H1 (cell line): Measurements from ENCODE around the gene LRRC27. TPM values are rescaled to one million over a fixed set of nuclear protein-coding genes. Genes with fewer than 3 reads are reported as not detected.
A peak's percentile ranks its signal among the peaks of the same experiment; 100 is the strongest.

Source experiments
- CTCF ChIA-PET: fragments of 300-600 bp; sonication (Branson Sonifier 250); formaldehyde crosslinking; loops from one replicate; lab custom pipeline; 2021; ENCODE audit not compliant: partially characterized antibody; lab: Charles Lee
- POLR2A ChIA-PET: fragments of 300-600 bp; sonication (Branson Sonifier 250); formaldehyde crosslinking; loops from one replicate; lab custom pipeline; 2021; ENCODE audit warnings: inconsistent platforms; ENCODE audit not compliant: partially characterized antibody; lab: Charles Lee
- DNase-seq, 2 experiments: peaks; one replicate each; pipeline versions ENCODE4 v3.0.0 to v3.0.0-alpha.2; 2010 to 2022; ENCODE audit warnings: low spot score in 2 of 2, low read depth in 1 of 2, mixed read lengths in 1 of 2
- FAIRE-seq: peaks from 2 replicates; lab custom pipeline; 2011; peaks lifted over from hg19 to GRCh38; lab: Jason Lieb, UNC
- H2AFZ ChIP-seq: 2 replicates; pipeline ENCODE4 v1.8.1; 2012; ENCODE audit warnings: low read length, inconsistent platforms
- H2AK5ac ChIP-seq: 2 replicates; pipeline ENCODE4 v1.6.1; 2013; ENCODE audit warnings: low read depth, low read length
- H2BK120ac ChIP-seq: replicated peaks from 2 replicates; pipeline ENCODE3; 2013; ENCODE audit warnings: low read depth, low read length, inconsistent platforms
- H2BK12ac ChIP-seq: 2 replicates; pipeline ENCODE4 v1.6.1; 2013; ENCODE audit warnings: low read depth, low read length
- H2BK15ac ChIP-seq: 2 replicates; pipeline ENCODE4 v1.6.1; 2013; ENCODE audit warnings: low read length
- H2BK20ac ChIP-seq: 2 replicates; pipeline ENCODE4 v1.6.1; 2013; ENCODE audit warnings: low read length
- H2BK5ac ChIP-seq: 2 replicates; pipeline ENCODE4 v1.6.1; 2013; ENCODE audit warnings: low read depth, low read length
- H3K14ac ChIP-seq: 2 replicates; pipeline ENCODE4 v1.6.1; 2013; ENCODE audit warnings: inconsistent platforms; ENCODE audit not compliant: insufficient read length
- H3K18ac ChIP-seq: 2 replicates; pipeline ENCODE4 v1.6.1; 2013; ENCODE audit warnings: low read length; ENCODE audit errors: extremely low read depth
- H3K23ac ChIP-seq: 2 replicates; pipeline ENCODE4 v1.6.1; 2013; ENCODE audit warnings: inconsistent platforms; ENCODE audit not compliant: insufficient read length
- H3K23me2 ChIP-seq: 2 replicates; pipeline ENCODE4 v1.6.1; 2013; ENCODE audit warnings: low read depth, low read length
- H3K27ac ChIP-seq: 2 replicates; pipeline ENCODE4 v1.6.1; 2011; ENCODE audit warnings: low read depth, low read length, inconsistent platforms
- H3K27me3 ChIP-seq, 4 experiments: replicated peaks in 1 of 4; 1 replicate in 1 of 4; 2 replicates in 3 of 4; pipeline versions ENCODE4 v1.6.1 to v1.8.1; 2011 to 2013; ENCODE audit warnings: low read length in 3 of 4, mild to moderate bottlenecking in 3 of 4, inconsistent platforms in 2 of 4, mixed read lengths in 2 of 4, moderate library complexity in 1 of 4; ENCODE audit not compliant: control insufficient read depth in 3 of 4, insufficient read depth in 3 of 4; ENCODE audit errors: extremely low read depth in 1 of 4
- H3K36me3 ChIP-seq, 4 experiments: 2 replicates each; pipeline versions ENCODE4 v1.6.1 to v1.8.1; 2011 to 2013; ENCODE audit warnings: mild to moderate bottlenecking in 4 of 4, low read length in 3 of 4, moderate library complexity in 2 of 4, control low read depth in 1 of 4, inconsistent platforms in 1 of 4; ENCODE audit not compliant: insufficient read depth in 4 of 4, control insufficient read depth in 2 of 4
- H3K4ac ChIP-seq: replicated peaks from 2 replicates; pipeline ENCODE3; 2013; ENCODE audit warnings: low read length, low read depth, mixed read lengths, inconsistent platforms; ENCODE audit not compliant: insufficient read length
- H3K4me1 ChIP-seq, 4 experiments: replicated peaks in 1 of 4; 1 replicate in 1 of 4; 2 replicates in 3 of 4; pipeline versions ENCODE4 v1.6.1 to v1.8.1; 2011 to 2013; ENCODE audit warnings: low read length in 3 of 4, inconsistent platforms in 2 of 4, mixed read lengths in 1 of 4; ENCODE audit not compliant: insufficient read depth in 4 of 4, control insufficient read depth in 3 of 4
- H3K4me2 ChIP-seq, 2 experiments: 2 replicates each; pipeline versions ENCODE4 v1.6.1 to v1.8.1; 2011 to 2013; ENCODE audit warnings: low read depth in 2 of 2, low read length in 2 of 2, control low read depth in 1 of 2, inconsistent platforms in 1 of 2, mild to moderate bottlenecking in 1 of 2; ENCODE audit not compliant: insufficient read depth in 1 of 2
- H3K4me3 ChIP-seq, 4 experiments: fragments of 200-600, 300-600 bp in 1 of 4; sonication (generic), shearing (Covaris generic), sonication (Bioruptor Twin) in 1 of 4; 2 replicates each; pipeline versions ENCODE4 v1.5.1 to v1.8.1; 2011 to 2016; ENCODE audit warnings: low read length in 4 of 4, low read depth in 3 of 4, control low read depth in 2 of 4, inconsistent platforms in 2 of 4, mild to moderate bottlenecking in 2 of 4, mixed read lengths in 1 of 4, moderate library complexity in 1 of 4; ENCODE audit not compliant: insufficient read depth in 2 of 4; ENCODE audit errors: extremely low read depth in 1 of 4
- H3K56ac ChIP-seq: replicated peaks from 2 replicates; pipeline ENCODE3; 2013; ENCODE audit warnings: low read depth, mild to moderate bottlenecking, mixed read lengths, low read length, inconsistent platforms; ENCODE audit not compliant: insufficient read length
- H3K79me1 ChIP-seq: 2 replicates; pipeline ENCODE4 v1.6.1; 2013; ENCODE audit warnings: low read depth, low read length, control low read depth
- H3K79me2 ChIP-seq, 2 experiments: 2 replicates each; pipeline versions ENCODE4 v1.6.1 to v1.8.1; 2012 to 2013; ENCODE audit warnings: low read length in 2 of 2, mild to moderate bottlenecking in 2 of 2, inconsistent platforms in 1 of 2; ENCODE audit not compliant: insufficient read depth in 2 of 2, control insufficient read depth in 1 of 2
- H3K9ac ChIP-seq, 4 experiments: replicated peaks in 1 of 4; 1 replicate in 1 of 4; 2 replicates in 3 of 4; pipeline versions ENCODE4 v1.6.1 to v1.8.1; 2011 to 2013; ENCODE audit warnings: low read depth in 3 of 4, low read length in 3 of 4, control low read depth in 2 of 4, mild to moderate bottlenecking in 2 of 4, moderate library complexity in 2 of 4, inconsistent platforms in 1 of 4; ENCODE audit errors: extremely low read depth in 1 of 4
- H3K9me3 ChIP-seq, 2 experiments: 2 replicates each; pipeline versions ENCODE4 v1.6.1 to v1.8.1; 2012 to 2013; ENCODE audit warnings: mild to moderate bottlenecking in 2 of 2, moderate library complexity in 2 of 2, control low read depth in 1 of 2, inconsistent platforms in 1 of 2, low read depth in 1 of 2, low read length in 1 of 2, mixed read lengths in 1 of 2; ENCODE audit not compliant: insufficient read depth in 2 of 2
- H4K20me1 ChIP-seq, 2 experiments: replicated peaks in 1 of 2; 2 replicates each; pipeline versions ENCODE3 to v1.8.1; 2011 to 2013; ENCODE audit warnings: inconsistent platforms in 2 of 2, low read length in 2 of 2, mild to moderate bottlenecking in 1 of 2; ENCODE audit not compliant: insufficient read depth in 2 of 2, control insufficient read depth in 1 of 2
- H4K5ac ChIP-seq: 2 replicates; pipeline ENCODE4 v1.6.1; 2013; ENCODE audit warnings: low read length, low read depth, mixed read lengths, inconsistent platforms; ENCODE audit not compliant: insufficient read length
- H4K8ac ChIP-seq: 2 replicates; pipeline ENCODE4 v1.8.0; 2013; ENCODE audit warnings: mild to moderate bottlenecking, moderate library complexity, low read length, inconsistent platforms; ENCODE audit not compliant: insufficient read depth; ENCODE audit errors: extremely low read depth
- H4K91ac ChIP-seq: replicated peaks from 2 replicates; pipeline ENCODE3; 2013; ENCODE audit warnings: low read length, mixed read lengths, inconsistent platforms; ENCODE audit not compliant: insufficient read length
- E2F6 ChIP-seq: IDR thresholded peaks from 2 replicates; pipeline ENCODE4 v1.6.1; 2012; ENCODE audit warnings: inconsistent platforms
- POLR2A ChIP-seq, 2 experiments: IDR thresholded peaks; 1 replicate in 1 of 2; 2 replicates in 1 of 2; pipeline ENCODE4 v1.6.1; 2011; ENCODE audit warnings: low read depth in 2 of 2, low read length in 2 of 2, mild to moderate bottlenecking in 2 of 2; ENCODE audit errors: control extremely low read depth in 1 of 2
- SP1 ChIP-seq: IDR thresholded peaks from 2 replicates; pipeline ENCODE4 v1.6.1; 2011; ENCODE audit warnings: low read depth, low read length
- WGBS, 2 experiments: shearing (Covaris generic) in 1 of 2; methylation state at CpG; one replicate each; pipeline versions ENCODE4 v1.1.6 to v1.1.7; 2013 to 2015; ENCODE audit warnings: low lambda C conversion rate in 2 of 2, mixed read lengths in 2 of 2, inconsistent platforms in 1 of 2, low coverage in 1 of 2, missing lambda C conversion rate in 1 of 2; ENCODE audit not compliant: insufficient replicate concordance in 2 of 2, insufficient coverage in 1 of 2, insufficient read length in 1 of 2; ENCODE audit errors: extremely low coverage in 1 of 2, missing lambda C conversion rate in 1 of 2; 5-methylcytosine and 5-hydroxymethylcytosine counted together
- polyA plus RNA-seq, 7 experiments: library from polyadenylated mRNA; depleted of rRNA in 3 of 7; stranded (reverse) in 5 of 7; unstranded in 2 of 7; fragments of >200 nt in 5 of 7; fragments of 200-250 nt in 2 of 7; gene quantifications; 1 replicate in 5 of 7; 2 replicates in 1 of 7; 4 replicates in 1 of 7; pipeline versions ENCODE4 v1.2.1 to v1.2.3, GENCODE V29; 2011 to 2013; ENCODE audit warnings: missing spikeins in 2 of 7, mixed read lengths in 2 of 7
- total RNA-seq: library from RNA; stranded (reverse); fragmentation: NEBNext Ultra II Directional; extraction: Animal tissue kit (Norgen Biotek cat#: 25700); gene quantifications from 2 replicates; pipeline ENCODE4 v1.2.1, GENCODE V29; 2021

Gene LRRC27
- total and polyA plus RNA-seq, 2 of the 8 experiments (the other 6 are each of a cell fraction or from before 2014, with no cell fraction given) = 1.2 to 3.8 TPM

DNA sequence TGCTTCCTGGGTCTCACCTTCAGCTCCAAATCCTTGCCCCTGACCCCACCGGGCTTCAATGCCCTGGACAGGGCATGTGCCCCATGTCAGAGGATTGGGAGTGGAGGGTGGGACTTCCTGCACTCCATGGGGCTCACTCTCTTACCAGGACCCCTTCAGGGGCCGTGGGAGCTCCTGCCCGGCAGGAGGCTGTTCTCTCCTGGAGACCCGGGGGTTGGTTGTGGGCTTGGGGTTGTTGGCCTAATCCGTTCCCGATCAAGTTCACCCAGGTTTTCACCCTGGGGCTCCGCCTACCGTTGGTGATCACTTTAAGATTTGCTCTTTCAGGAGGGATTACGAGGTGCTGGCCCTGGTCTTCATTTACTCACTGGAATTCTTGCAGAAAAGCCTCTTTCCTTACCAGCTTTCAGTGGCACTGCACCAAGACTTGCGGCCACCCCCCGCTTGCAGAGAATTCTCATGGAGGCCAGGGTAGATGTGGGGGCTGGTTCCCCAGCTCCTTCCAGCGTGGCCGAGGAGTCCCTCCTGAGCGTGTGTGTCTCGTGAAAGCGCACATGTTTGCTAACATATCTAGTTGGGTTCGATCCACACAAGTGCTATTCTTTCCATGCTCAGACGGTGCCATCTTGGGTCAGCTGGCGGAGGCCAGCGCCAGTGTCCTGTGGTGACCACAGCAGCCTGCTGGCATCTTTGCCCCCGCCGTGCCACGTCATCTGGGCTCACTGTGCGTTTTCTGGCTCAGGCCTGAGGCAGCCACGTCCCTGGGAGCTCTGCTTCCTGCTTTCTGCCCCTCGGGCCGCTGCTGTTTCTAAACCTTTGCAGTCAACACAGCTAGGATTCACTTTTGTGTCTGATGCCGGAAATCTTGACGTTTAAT, 80.6 kb downstream of the LRRC27 start:
- H4K5ac ChIP-seq = peak overlapping the region; percentile 13
- WGBS, 2 experiments = 91% methylated on average over 29 of the region's 29 CpGs; no CpG with 5 or more reads in 1 of the 2 experiments
- ChIA-PET POLR2A (interaction anchor here (1.1 to 2.1 kb wide), 3 partner anchors 8 to 19 kb away, joined by 3 to 5 read pairs (median 3); no protein-coding TSS in a partner anchor), CTCF (interaction anchor here (0.9 to 3.5 kb wide), 11 partner anchors 8 to 106 kb away, joined by 3 to 16 read pairs (median 4); no protein-coding TSS in a partner anchor)
- H3K4me2 ChIP-seq = no peak overlapping the region
- H3K4me3 ChIP-seq = no peak overlapping the region
- no peak overlapping the region for H2AFZ ChIP-seq
- no peak overlapping the region for H2BK12ac ChIP-seq
- H3K56ac ChIP-seq = no peak overlapping the region
- H3K23ac ChIP-seq = no peak overlapping the region
- no peak overlapping the region for H3K27ac ChIP-seq
- H3K23me2 ChIP-seq = peaks cover 7% of the 10 kb centered on the region; the same call in 1 of the 2 replicates
- DNase-seq = no peak
- no peaks in the 10 kb centered on the region for H3K36me3 ChIP-seq
- peak overlapping the region; percentile 2; the same call in 1 of the 2 replicates for H2BK5ac ChIP-seq
- no peak overlapping the region for H2BK20ac ChIP-seq
- peaks cover 3 to 45% (median 34%) of the 10 kb centered on the region in 4 experiments for H3K4me1 ChIP-seq
- no peak overlapping the region for H3K4ac ChIP-seq
- peaks cover 6% of the 10 kb centered on the region for H3K79me1 ChIP-seq
- no peak overlapping the region; a peak in 1 of 7 replicates for H3K9ac ChIP-seq
- H3K14ac ChIP-seq = no peak overlapping the region
- 0 out of 7 replicates have a peak, but pooled peaks cover 0 to 2% (median 0%) of the 10 kb centered on the region in 4 experiments for H3K27me3 ChIP-seq
- TF ChIP-seq SP1 (0 out of 2 replicates have a peak, but pooled peaks have one; percentile 34), POLR2A (IDR thresholded peaks at IDR 0.05; ENCODE audit: control extremely low read depth in 1 of 2, low read depth in 2 of 2, low read length in 2 of 2) (no peak), E2F6 (0 out of 2 replicates have a peak, but pooled peaks have one; percentile 2)
- peak overlapping the region; percentile 6; the same call in 1 of the 2 replicates for H4K8ac ChIP-seq
- no peak overlapping the region for H4K91ac ChIP-seq
- H3K79me2 ChIP-seq = peaks cover 0 to 4% of the 10 kb centered on the region in 2 experiments; a peak in 1 of 4 replicates
- H2BK15ac ChIP-seq = no peak overlapping the region
- peaks cover 0 to 6% of the 10 kb centered on the region in 2 experiments for H4K20me1 ChIP-seq
- H2BK120ac ChIP-seq = no peak overlapping the region
- no peaks in the 10 kb centered on the region for H3K9me3 ChIP-seq
- H2AK5ac ChIP-seq = 0 out of 2 replicates have a peak overlapping the region, but pooled peaks have one; percentile 53
- FAIRE-seq = no peak
- no peak overlapping the region for H3K18ac ChIP-seq
